Glomerular visceral epithelial cell (primary cell): Measurements from ENCODE around the gene GON7.
"Not testable (repeated sequence)": the region's sequence is repeated elsewhere in the genome, so short reads cannot be mapped to it uniquely, and the experiment has no call there.

Experiments used
- DNase-seq: peaks from one replicate; pipeline ENCODE4 v3.0.0-alpha.2; 2016; ENCODE audit errors: extremely low spot score

Gene GON7

DNA sequence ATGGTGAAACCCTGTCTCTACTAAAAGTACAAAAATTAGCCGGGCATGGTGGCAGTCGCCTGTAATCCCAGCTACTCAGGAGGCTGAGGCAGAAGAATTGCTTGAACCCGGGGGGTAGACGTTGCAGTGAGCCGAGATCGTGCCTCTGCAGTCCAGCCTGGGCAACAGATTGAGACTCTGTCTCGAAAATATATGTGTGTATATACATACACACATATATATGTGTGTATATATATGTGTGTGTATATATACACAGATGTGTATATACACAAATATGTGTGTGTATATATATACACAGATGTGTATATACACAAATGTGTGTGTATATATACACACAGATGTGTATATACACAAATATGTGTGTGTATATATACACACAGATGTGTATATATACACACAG lies 48.5 kb downstream of the GON7 start:
- DNase-seq: not testable (repeated sequence)

DNA sequence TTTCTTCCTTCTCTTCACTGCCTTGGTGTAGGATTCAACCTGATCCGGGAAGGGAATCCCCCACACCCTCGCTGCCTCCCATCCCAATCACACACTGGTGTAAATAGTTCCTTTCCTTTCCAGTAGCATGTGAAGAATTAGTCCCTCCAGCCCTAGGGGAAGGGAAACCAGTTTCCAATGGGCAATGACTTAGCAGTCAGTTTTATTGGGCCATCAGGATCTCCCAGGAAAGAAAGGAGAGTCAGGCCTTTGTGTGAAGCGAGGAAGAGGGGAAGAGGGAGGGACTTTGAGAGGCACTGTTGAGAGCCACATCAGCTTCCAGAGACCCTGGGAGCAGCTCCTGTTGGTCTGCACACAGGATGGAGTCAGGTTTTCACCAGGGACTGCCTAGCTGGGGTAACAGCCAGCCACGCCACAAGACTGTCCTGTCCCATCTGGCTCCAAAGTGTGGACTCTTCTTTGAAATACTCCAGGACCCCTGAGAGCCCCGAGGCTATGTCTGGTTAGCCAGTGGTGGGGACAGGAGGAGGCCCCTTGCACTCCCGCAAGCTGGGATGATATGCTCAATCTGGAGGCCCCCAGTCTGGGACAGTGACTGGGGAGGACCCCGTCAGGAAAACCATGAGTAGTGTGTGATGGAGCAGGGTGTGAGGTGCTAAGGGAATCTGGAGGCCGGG lies 50.0 kb downstream of the GON7 start:
- DNase-seq: no peak

- DNase-seq: no peak
Measured at GRCh38 chr14:93155667-93156066, 51.2 kb downstream of the GON7 start.

DNA sequence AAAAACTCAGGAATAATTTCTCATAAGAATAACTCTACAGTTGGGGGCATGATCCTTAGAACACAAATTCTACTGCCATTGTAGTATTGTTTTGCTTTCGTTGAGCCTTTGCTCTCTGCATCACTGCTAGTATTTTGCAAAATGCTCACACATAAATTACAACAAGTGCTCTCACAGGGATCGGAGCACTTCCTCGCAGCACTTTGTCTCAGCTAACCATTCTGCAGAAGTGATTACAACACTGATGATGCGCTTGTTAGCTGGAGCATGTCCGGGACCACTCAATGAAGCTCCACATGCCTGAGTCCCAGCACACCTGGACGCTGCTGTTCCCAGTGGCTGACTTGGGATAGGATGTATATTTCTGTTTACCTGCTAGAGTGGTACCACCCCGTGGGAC lies 53.7 kb downstream of the GON7 start:
- DNase-seq: no peak
